Measurements from ENCODE around the gene SYT1.

DNA sequence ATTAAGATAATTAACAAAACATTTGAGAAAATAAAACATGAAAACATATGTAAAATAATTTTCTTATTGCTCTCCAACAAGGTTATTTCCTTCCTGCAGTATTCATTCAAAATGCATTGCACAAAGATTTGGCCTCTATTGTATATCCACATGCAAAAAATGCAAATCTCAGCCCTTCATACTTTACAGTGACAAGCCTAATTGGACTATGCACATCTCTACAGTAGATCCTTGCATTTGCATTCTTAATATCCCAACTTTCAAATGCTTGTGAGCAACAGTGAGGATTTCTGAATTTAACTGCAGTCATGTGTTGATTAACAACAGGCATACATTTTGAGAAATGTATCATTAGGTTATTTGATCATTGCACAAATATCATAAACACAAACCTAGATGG, 492.5 kb downstream of the SYT1 start:
- TF ChIP-seq, protein P1, sequence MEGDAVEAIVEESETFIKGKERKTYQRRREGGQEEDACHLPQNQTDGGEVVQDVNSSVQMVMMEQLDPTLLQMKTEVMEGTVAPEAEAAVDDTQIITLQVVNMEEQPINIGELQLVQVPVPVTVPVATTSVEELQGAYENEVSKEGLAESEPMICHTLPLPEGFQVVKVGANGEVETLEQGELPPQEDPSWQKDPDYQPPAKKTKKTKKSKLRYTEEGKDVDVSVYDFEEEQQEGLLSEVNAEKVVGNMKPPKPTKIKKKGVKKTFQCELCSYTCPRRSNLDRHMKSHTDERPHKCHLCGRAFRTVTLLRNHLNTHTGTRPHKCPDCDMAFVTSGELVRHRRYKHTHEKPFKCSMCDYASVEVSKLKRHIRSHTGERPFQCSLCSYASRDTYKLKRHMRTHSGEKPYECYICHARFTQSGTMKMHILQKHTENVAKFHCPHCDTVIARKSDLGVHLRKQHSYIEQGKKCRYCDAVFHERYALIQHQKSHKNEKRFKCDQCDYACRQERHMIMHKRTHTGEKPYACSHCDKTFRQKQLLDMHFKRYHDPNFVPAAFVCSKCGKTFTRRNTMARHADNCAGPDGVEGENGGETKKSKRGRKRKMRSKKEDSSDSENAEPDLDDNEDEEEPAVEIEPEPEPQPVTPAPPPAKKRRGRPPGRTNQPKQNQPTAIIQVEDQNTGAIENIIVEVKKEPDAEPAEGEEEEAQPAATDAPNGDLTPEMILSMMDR (conservative IDR thresholded peaks at IDR 0.05 in 1 of 2, IDR thresholded peaks at IDR 0.05 in 1 of 2; ENCODE audit: low read depth in 1 of 2, low read length in 2 of 2), result no peak
- no peak for TF ChIP-seq EZH2 (IDR thresholded peaks at IDR 0.05; ENCODE audit: low read length, missing control alignments)
